K562 (cell line): ENCODE results near the gene COASY. TPM values are rescaled to one million over a fixed set of nuclear protein-coding genes. Genes with fewer than 3 reads are reported as not detected.

Experiments used
- ARHGAP35 ChIP-seq: fragments of 450-650 bp; IDR thresholded peaks from 2 replicates; pipeline ENCODE4 v1.6.1; 2018; ENCODE audit not compliant: partially characterized antibody
- ARNT ChIP-seq, 2 experiments: fragments of 450-650 bp; IDR thresholded peaks; 2 replicates each; pipeline ENCODE4 v1.6.1; 2016; ENCODE audit warnings: mild to moderate bottlenecking in 1 of 2
- CBFA2T2 ChIP-seq: fragments of 450-650 bp; conservative IDR thresholded peaks from 2 replicates; pipeline ENCODE4 v1.6.1; 2017; ENCODE audit warnings: mild to moderate bottlenecking
- CC2D1A ChIP-seq: fragments of 450-650 bp; IDR thresholded peaks from 2 replicates; pipeline ENCODE4 v1.6.1; 2017; ENCODE audit warnings: mild to moderate bottlenecking
- ESRRA ChIP-seq: fragments of 450-650 bp; IDR thresholded peaks from 2 replicates; pipeline ENCODE4 v1.6.1; 2014; ENCODE audit warnings: low read depth, mild to moderate bottlenecking, moderate library complexity, borderline replicate concordance
- FOXK1 ChIP-seq: sonication (generic); formaldehyde crosslinking; IDR thresholded peaks from 2 replicates; pipeline ENCODE4 v1.8.0; 2022; ENCODE audit warnings: missing genetic modification reagents, mild to moderate bottlenecking, borderline replicate concordance
- FOXP1 ChIP-seq: sonication (generic); formaldehyde crosslinking; IDR thresholded peaks from 2 replicates; pipeline ENCODE4 v1.8.0; 2022; ENCODE audit warnings: mild to moderate bottlenecking, missing genetic modification reagents
- FUS ChIP-seq: fragments of 200-400 bp; formaldehyde crosslinking; optimal IDR thresholded peaks from 2 replicates; pipeline ENCODE3; 2017; ENCODE audit warnings: low read depth, low read length
- GABPA ChIP-seq: fragments of 200-800 bp; sonication (Bioruptor generic); conservative IDR thresholded peaks from 2 replicates; pipeline ENCODE4 v1.6.1; 2016; ENCODE audit warnings: low read depth, missing genetic modification characterization, missing compliant biosample characterization
- GATAD2B ChIP-seq: fragments of 450-650 bp; IDR thresholded peaks from 2 replicates; pipeline ENCODE4 v1.6.1; 2017; ENCODE audit warnings: mild to moderate bottlenecking, borderline replicate concordance
- HLTF ChIP-seq: fragments of 450-650 bp; IDR thresholded peaks from 2 replicates; pipeline ENCODE4 v1.6.1; 2016
- HNRNPLL ChIP-seq: fragments of 200-400 bp; formaldehyde crosslinking; IDR thresholded peaks from 2 replicates; pipeline ENCODE4 v1.6.1; 2017; ENCODE audit warnings: low read length, low read depth, mild to moderate bottlenecking; ENCODE audit not compliant: poor library complexity, severe bottlenecking
- HNRNPUL1 ChIP-seq: fragments of 200-400 bp; formaldehyde crosslinking; IDR thresholded peaks from 2 replicates; pipeline ENCODE4 v1.6.1; 2017; ENCODE audit warnings: low read length
- HSF4 ChIP-seq: fragments of 250-450 bp; sonication (Bioruptor Pico); IDR thresholded peaks from 2 replicates; pipeline ENCODE4 v2.1.2; 2022; ENCODE audit warnings: mild to moderate bottlenecking, moderate library complexity, borderline replicate concordance
- IFI16 ChIP-seq: fragments of 250-450 bp; sonication (Bioruptor Pico); IDR thresholded peaks from 2 replicates; pipeline ENCODE4 v2.1.2; 2022; ENCODE audit warnings: mild to moderate bottlenecking, inconsistent platforms
- KHSRP ChIP-seq: fragments of 450-650 bp; IDR thresholded peaks from 2 replicates; pipeline ENCODE4 v1.6.1; 2017
- MCM2 ChIP-seq: fragments of 450-650 bp; IDR thresholded peaks from 2 replicates; pipeline ENCODE4 v1.6.1; 2017; ENCODE audit warnings: low read depth, mild to moderate bottlenecking
- MCM3 ChIP-seq: fragments of 450-650 bp; IDR thresholded peaks from 2 replicates; pipeline ENCODE4 v1.6.1; 2016
- NFXL1 ChIP-seq: fragments of 450-650 bp; formaldehyde crosslinking; IDR thresholded peaks from 2 replicates; pipeline ENCODE4 v1.4.0; 2021; ENCODE audit warnings: mild to moderate bottlenecking
- PML ChIP-seq: IDR thresholded peaks from 2 replicates; pipeline ENCODE4 v1.6.1; 2012; ENCODE audit warnings: low read length, inconsistent platforms
- RNF2 ChIP-seq: sonication (generic); IDR thresholded peaks from 2 replicates; pipeline ENCODE4 v1.6.1; 2016
- RUNX1 ChIP-seq: sonication (generic); IDR thresholded peaks from 2 replicates; pipeline ENCODE4 v1.6.1; 2016; ENCODE audit warnings: antibody characterized with exemption, low read depth
- SMAD2 ChIP-seq: fragments of 150-350 bp; IDR thresholded peaks from 2 replicates; pipeline ENCODE4 v1.6.1; 2014; ENCODE audit warnings: low read depth, mild to moderate bottlenecking, low read length
- SMARCA4 ChIP-seq: fragments of 450-650 bp; IDR thresholded peaks from 2 replicates; pipeline ENCODE4 v1.6.1; 2016
- TAF15 ChIP-seq: fragments of 200-400 bp; formaldehyde crosslinking; IDR thresholded peaks from 2 replicates; pipeline ENCODE4 v1.6.1; 2017; ENCODE audit warnings: mild to moderate bottlenecking, low read depth, low read length, moderate library complexity
- TAF9B ChIP-seq: fragments of 450-650 bp; IDR thresholded peaks from 2 replicates; pipeline ENCODE4 v1.6.1; 2018; ENCODE audit warnings: mild to moderate bottlenecking; ENCODE audit not compliant: partially characterized antibody
- TCF7L2 ChIP-seq: fragments of 150-350 bp; IDR thresholded peaks from 2 replicates; pipeline ENCODE4 v1.6.1; 2016; ENCODE audit warnings: low read depth, mild to moderate bottlenecking, low read length, moderate library complexity
- U2AF1 ChIP-seq: fragments of 200-400 bp; formaldehyde crosslinking; optimal IDR thresholded peaks from 2 replicates; pipeline ENCODE3; 2017; ENCODE audit warnings: mild to moderate bottlenecking, low read depth, low read length, moderate library complexity
- ZC3H11A ChIP-seq: IDR thresholded peaks from 2 replicates; pipeline ENCODE4 v1.6.1; 2012; ENCODE audit warnings: low read depth, low read length, improper control_type of control experiment
- ZNF133 ChIP-seq: fragments of 250-450 bp; sonication (Bioruptor Pico); IDR thresholded peaks from 2 replicates; pipeline ENCODE4 v1.4.0; 2020; ENCODE audit warnings: mild to moderate bottlenecking
- ZNF212 ChIP-seq: fragments of 450-650 bp; formaldehyde crosslinking; IDR thresholded peaks from 2 replicates; pipeline ENCODE4 v1.4.0; 2020; ENCODE audit warnings: mild to moderate bottlenecking
- ZNF282 ChIP-seq: sonication (generic); formaldehyde crosslinking; IDR thresholded peaks from 2 replicates; pipeline ENCODE4 v1.8.1; 2023; ENCODE audit warnings: missing genetic modification reagents
- ZNF766 ChIP-seq: fragments of 200-800 bp; sonication (Bioruptor generic); conservative IDR thresholded peaks from 2 replicates; pipeline ENCODE4 v1.6.1; 2016; ENCODE audit warnings: missing genetic modification characterization, missing compliant biosample characterization
- ZSCAN29 ChIP-seq: fragments of 450-650 bp; IDR thresholded peaks from 2 replicates; pipeline ENCODE4 v1.6.1; 2017
- polyA plus RNA-seq, 8 experiments: library from polyadenylated mRNA; depleted of rRNA in 4 of 8; stranded (reverse) in 5 of 8; unstranded in 3 of 8; fragments of >200 nt; fragmentation: Nextera tagmentation in 2 of 8; fragmentation: Illumina TruSeq in 1 of 8; extraction: Ambion mirVana in 2 of 8; extraction: Trizol in 1 of 8; gene quantifications; 2 replicates each; pipeline versions ENCODE4 v1.2.1 to v1.2.3, GENCODE V29; 2011 to 2014; ENCODE audit warnings: inconsistent platforms in 1 of 8, missing spikeins in 1 of 8
- total RNA-seq, 7 experiments: library from RNA; depleted of rRNA in 6 of 7; stranded (reverse); fragments of >200 nt in 6 of 7; fragmentation: Illumina TruSeq in 2 of 7; extraction: Trizol in 2 of 7; gene quantifications; 2 replicates each; pipeline versions ENCODE4 v1.2.1 to v1.2.3, GENCODE V29; 2011 to 2021; ENCODE audit warnings: low replicate concordance in 1 of 7
- TF ChIP-seq, protein P1 (sequence below): fragments of 200-800 bp; sonication (Bioruptor generic); IDR thresholded peaks from 2 replicates; pipeline ENCODE4 v1.6.1; 2017; ENCODE audit warnings: missing genetic modification characterization, missing compliant biosample characterization

Gene COASY
- total and polyA plus RNA-seq, 9 of the 15 experiments (the other 6 are each of a cell fraction or from before 2014, with no cell fraction given) = 25.4 to 175 (median 62.3) TPM

DNA sequence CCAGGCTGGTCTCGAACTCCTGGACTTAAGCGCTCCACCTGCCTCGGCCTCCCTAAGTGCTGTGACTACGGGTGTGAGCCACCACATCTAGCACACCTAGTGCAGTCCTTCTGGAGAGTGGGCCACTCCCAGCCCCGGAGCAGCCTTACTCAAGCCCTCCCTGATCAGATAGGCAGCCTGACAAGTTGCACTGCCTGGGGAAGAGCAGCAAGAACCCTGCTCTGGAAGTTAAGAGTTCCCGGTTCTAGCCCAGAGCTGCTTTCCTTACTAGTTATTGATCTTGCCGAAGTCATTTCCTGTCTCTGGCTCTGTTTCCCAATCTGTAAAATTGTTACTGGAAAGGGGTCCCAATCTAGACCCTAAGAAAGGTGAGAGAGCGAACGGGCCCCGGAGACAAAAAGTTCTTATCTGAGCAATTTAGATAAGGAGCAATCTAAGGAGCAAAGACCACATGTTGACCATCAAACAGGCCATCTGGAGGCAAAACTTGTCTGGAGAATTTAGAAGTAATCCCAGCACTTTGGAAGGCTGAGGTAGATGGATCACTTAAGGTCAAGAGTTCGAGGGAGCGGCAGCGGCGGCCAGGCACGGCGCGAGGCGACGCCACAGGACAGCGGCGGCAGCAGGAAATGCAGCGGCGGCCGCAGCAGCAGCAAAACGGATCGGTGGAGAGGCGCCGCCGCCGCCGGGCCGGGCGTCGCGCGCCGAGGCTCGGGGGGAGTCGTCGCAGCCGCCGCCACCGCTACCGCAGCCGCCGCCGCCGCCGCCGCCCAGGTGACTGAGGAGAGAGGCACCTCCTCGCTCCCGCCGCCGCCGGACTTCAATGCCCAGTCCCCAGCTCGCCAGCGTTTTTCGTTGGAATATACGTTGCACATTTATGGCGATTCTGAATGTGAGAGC lies 30.2 kb upstream of the COASY start (continued):
- no peak for TF ChIP-seq HNRNPUL1
- TF ChIP-seq TAF15 = no peak
- TF ChIP-seq FOXK1 (CRISPR knock-in tag) = no peak
- TF ChIP-seq ARHGAP35 = no peak
- no peak for TF ChIP-seq MCM3
- TF ChIP-seq SMAD2 = no peak
- peak in 1 of 2 experiments; percentile 70; a peak in 1 of 4 replicates for TF ChIP-seq ARNT (IDR thresholded peaks at IDR 0.05)
- no peak for TF ChIP-seq GABPA (tag)
- TF ChIP-seq, protein P1, sequence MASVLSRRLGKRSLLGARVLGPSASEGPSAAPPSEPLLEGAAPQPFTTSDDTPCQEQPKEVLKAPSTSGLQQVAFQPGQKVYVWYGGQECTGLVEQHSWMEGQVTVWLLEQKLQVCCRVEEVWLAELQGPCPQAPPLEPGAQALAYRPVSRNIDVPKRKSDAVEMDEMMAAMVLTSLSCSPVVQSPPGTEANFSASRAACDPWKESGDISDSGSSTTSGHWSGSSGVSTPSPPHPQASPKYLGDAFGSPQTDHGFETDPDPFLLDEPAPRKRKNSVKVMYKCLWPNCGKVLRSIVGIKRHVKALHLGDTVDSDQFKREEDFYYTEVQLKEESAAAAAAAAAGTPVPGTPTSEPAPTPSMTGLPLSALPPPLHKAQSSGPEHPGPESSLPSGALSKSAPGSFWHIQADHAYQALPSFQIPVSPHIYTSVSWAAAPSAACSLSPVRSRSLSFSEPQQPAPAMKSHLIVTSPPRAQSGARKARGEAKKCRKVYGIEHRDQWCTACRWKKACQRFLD (CRISPR knock-in tag) = no peak
- peak; percentile 48; the same call in 1 of the 2 replicates for TF ChIP-seq RUNX1
- no peak for TF ChIP-seq TAF9B
- TF ChIP-seq NFXL1 (CRISPR knock-in tag) = no peak
- TF ChIP-seq MCM2 = no peak
- TF ChIP-seq KHSRP = no peak
- no peak for TF ChIP-seq ZC3H11A
- TF ChIP-seq IFI16 (CRISPR knock-in tag) = no peak
- no peak for TF ChIP-seq TCF7L2
- no peak for TF ChIP-seq FOXP1 (CRISPR knock-in tag)
- TF ChIP-seq ZNF282 = no peak
- TF ChIP-seq ZNF133 (CRISPR knock-in tag) = no peak
- no peak for TF ChIP-seq CC2D1A
- no peak for TF ChIP-seq ZSCAN29
- no peak for TF ChIP-seq ZNF212
- TF ChIP-seq RNF2 = peak; percentile 41; the same call in 1 of the 2 replicates
- no peak for TF ChIP-seq PML
- peak; percentile 67 for TF ChIP-seq CBFA2T2
- TF ChIP-seq GATAD2B = peak; percentile 31
- no peak for TF ChIP-seq HNRNPLL
- no peak for TF ChIP-seq U2AF1
- peak; percentile 69; the same call in 1 of the 2 replicates for TF ChIP-seq ESRRA
- no peak for TF ChIP-seq FUS
- no peak for TF ChIP-seq ZNF766 (CRISPR knock-in tag)
- TF ChIP-seq SMARCA4 = peak; percentile 54
- TF ChIP-seq HLTF = no peak
- TF ChIP-seq HSF4 = no peak
